IMR-90 (cell line): ENCODE data around the gene GPBAR1. TPM values are rescaled to one million over a fixed set of nuclear protein-coding genes. Genes with fewer than 3 reads are reported as not detected.

ENCODE experiments used
- ATAC-seq: fragments of 200-7000 bp; cut with Tn5 transposase; 2 replicates; pipeline ENCODE4 v1.9.1; 2020; ENCODE audit warnings: low read depth, mild to moderate bottlenecking, moderate library complexity
- BruUV-seq: library from RNA; stranded (reverse); fragments of 400-500 nt; replicated peaks from 2 replicates; lab custom pipeline; 2021; lab: Mats Ljungman, UMichigan
- CTCF ChIA-PET: fragments of 300-600 bp; formaldehyde crosslinking; extraction: SDS; loops from one replicate; lab custom pipeline; 2021; ENCODE audit warnings: antibody characterized with exemption; lab: Yijun Ruan, JAX
- POLR2A ChIA-PET: fragments of 300-600 bp; sonication (Branson Sonifier 250); formaldehyde crosslinking; loops from one replicate; lab custom pipeline; 2022; ENCODE audit warnings: antibody characterized with exemption; ENCODE audit not compliant: unreplicated experiment; lab: Charles Lee
- DNase-seq: peaks from one replicate; pipeline ENCODE4 v3.0.0; 2013
- H2AFZ ChIP-seq: replicated peaks from 2 replicates; pipeline ENCODE3; 2013; ENCODE audit warnings: low read length, mild to moderate bottlenecking; ENCODE audit not compliant: poor library complexity
- H2AK5ac ChIP-seq: 2 replicates; pipeline ENCODE4 v1.6.1; 2013; ENCODE audit warnings: low read depth, low read length, inconsistent platforms
- H2AK9ac ChIP-seq: replicated peaks from 2 replicates; pipeline ENCODE3; 2013; ENCODE audit warnings: mild to moderate bottlenecking, low read depth, low read length, moderate library complexity; ENCODE audit not compliant: poor library complexity
- H2BK120ac ChIP-seq: 2 replicates; pipeline ENCODE4 v1.6.1; 2013; ENCODE audit warnings: low read depth, low read length, inconsistent platforms
- H2BK15ac ChIP-seq: 3 replicates; pipeline ENCODE4 v1.6.1; 2013; ENCODE audit warnings: low read depth, low read length, inconsistent platforms
- H2BK20ac ChIP-seq: 2 replicates; pipeline ENCODE4 v1.6.1; 2013; ENCODE audit warnings: low read depth, mild to moderate bottlenecking, inconsistent platforms, low read length, moderate library complexity
- H2BK5ac ChIP-seq: 2 replicates; pipeline ENCODE4 v1.6.1; 2013; ENCODE audit warnings: mild to moderate bottlenecking, low read depth, low read length, inconsistent platforms; ENCODE audit not compliant: poor library complexity, severe bottlenecking
- H3K14ac ChIP-seq: replicated peaks from 2 replicates; pipeline ENCODE4 v1.6.1; 2013; ENCODE audit warnings: low read depth, low read length, inconsistent platforms
- H3K18ac ChIP-seq: 2 replicates; pipeline ENCODE4 v1.6.1; 2013; ENCODE audit warnings: low read depth, low read length, control low read depth
- H3K23ac ChIP-seq: 2 replicates; pipeline ENCODE4 v1.6.1; 2013; ENCODE audit warnings: low read depth, low read length, inconsistent platforms
- H3K27ac ChIP-seq: 2 replicates; pipeline ENCODE4 v1.5.1; 2013; ENCODE audit warnings: mild to moderate bottlenecking, control low read depth, low read length; ENCODE audit not compliant: insufficient read depth
- H3K27me3 ChIP-seq: 2 replicates; pipeline ENCODE4 v1.6.1; 2013; ENCODE audit warnings: low read length; ENCODE audit not compliant: control insufficient read depth, insufficient read depth
- H3K36me3 ChIP-seq: 2 replicates; pipeline ENCODE4 v1.6.1; 2013; ENCODE audit warnings: low read length, mixed read lengths; ENCODE audit not compliant: control insufficient read depth, insufficient read depth
- H3K4ac ChIP-seq: 2 replicates; pipeline ENCODE4 v1.6.1; 2013; ENCODE audit warnings: low read depth, low read length, inconsistent platforms
- H3K4me1 ChIP-seq: 2 replicates; pipeline ENCODE4 v1.6.1; 2013; ENCODE audit warnings: low read length, mixed read lengths; ENCODE audit not compliant: control insufficient read depth, insufficient read depth
- H3K4me2 ChIP-seq: 2 replicates; pipeline ENCODE4 v1.6.1; 2013; ENCODE audit warnings: low read depth, mild to moderate bottlenecking, control low read depth, low read length, moderate library complexity
- H3K4me3 ChIP-seq: 2 replicates; pipeline ENCODE4 v1.5.1; 2013; ENCODE audit warnings: low read depth, mild to moderate bottlenecking, control low read depth, low read length, moderate library complexity; ENCODE audit not compliant: insufficient read depth
- H3K56ac ChIP-seq: 2 replicates; pipeline ENCODE4 v1.6.1; 2013; ENCODE audit warnings: low read length, inconsistent platforms; ENCODE audit not compliant: insufficient read depth; ENCODE audit errors: extremely low read depth
- H3K79me1 ChIP-seq, 2 experiments: 2 replicates each; pipeline ENCODE4 v1.6.1; 2013; ENCODE audit warnings: low read length in 2 of 2, inconsistent platforms in 1 of 2, low read depth in 1 of 2
- H3K9ac ChIP-seq: 2 replicates; pipeline ENCODE4 v1.6.1; 2013; ENCODE audit warnings: low read depth, low read length, control low read depth
- H3K9me1 ChIP-seq: 2 replicates; pipeline ENCODE4 v1.6.1; 2013; ENCODE audit warnings: low read length, inconsistent platforms; ENCODE audit not compliant: insufficient read depth
- H3K9me3 ChIP-seq: 2 replicates; pipeline ENCODE4 v1.6.1; 2013; ENCODE audit warnings: low read length; ENCODE audit not compliant: control insufficient read depth, insufficient read depth
- H4K20me1 ChIP-seq: 2 replicates; pipeline ENCODE4 v1.6.1; 2013; ENCODE audit warnings: low read length, inconsistent platforms; ENCODE audit not compliant: insufficient read depth
- H4K5ac ChIP-seq: 2 replicates; pipeline ENCODE4 v1.6.1; 2013; ENCODE audit warnings: mild to moderate bottlenecking, low read depth, low read length, control low read depth
- H4K8ac ChIP-seq, 2 experiments: 2 replicates each; pipeline ENCODE4 v1.6.1; 2013; ENCODE audit warnings: low read depth in 2 of 2, low read length in 2 of 2, control low read depth in 1 of 2, inconsistent platforms in 1 of 2
- H4K91ac ChIP-seq: 2 replicates; pipeline ENCODE4 v1.6.1; 2013; ENCODE audit warnings: low read depth, low read length, inconsistent platforms; ENCODE audit not compliant: insufficient read depth
- CTCF ChIP-seq: conservative IDR thresholded peaks from 2 replicates; pipeline ENCODE4 v1.5.1; 2012; ENCODE audit warnings: mild to moderate bottlenecking, low read depth, low read length, improper control_type of control experiment
- MAZ ChIP-seq: IDR thresholded peaks from 2 replicates; pipeline ENCODE4 v1.6.1; 2012; ENCODE audit warnings: low read depth, mild to moderate bottlenecking, low read length, improper control_type of control experiment, moderate library complexity, borderline replicate concordance
- NFE2L2 ChIP-seq: fragments of 150-350 bp; IDR thresholded peaks from 2 replicates; pipeline ENCODE4 v1.6.1; 2016; ENCODE audit warnings: low read depth, mild to moderate bottlenecking, low read length
- RAD21 ChIP-seq: IDR thresholded peaks from 2 replicates; pipeline ENCODE4 v1.6.1; 2012; ENCODE audit warnings: low read length, improper control_type of control experiment
- RCOR1 ChIP-seq: IDR thresholded peaks from 2 replicates; pipeline ENCODE4 v1.6.1; 2012; ENCODE audit warnings: mild to moderate bottlenecking, low read length, improper control_type of control experiment; ENCODE audit not compliant: insufficient replicate concordance
- SMC3 ChIP-seq: fragments of 150-350 bp; IDR thresholded peaks from 2 replicates; pipeline ENCODE4 v1.6.1; 2016; ENCODE audit warnings: low read depth, mild to moderate bottlenecking, antibody characterized with exemption, low read length, moderate library complexity
- WGBS, 2 experiments: methylation state at CpG; one replicate each; pipeline versions ENCODE4 v1.1.5 to v1.1.7; 2013; ENCODE audit warnings: missing lambda C conversion rate in 2 of 2; ENCODE audit not compliant: insufficient read length in 1 of 2; ENCODE audit errors: extremely low coverage in 2 of 2; 5-methylcytosine and 5-hydroxymethylcytosine counted together
- dilution Hi-C: fragments of 300-500 bp; cut with HindIII; formaldehyde crosslinking; loops from one replicate; pipeline ENCODE4 v1.14.3; 2018; ENCODE audit warnings: low sequenced_read_pairs; ENCODE audit not compliant: unreplicated experiment
- in situ Hi-C: fragments of 300-500 bp; cut with MboI; formaldehyde crosslinking; loops from 3 replicates; pipeline ENCODE4 v1.14.3; 2019; ENCODE audit warnings: low sequenced_read_pairs, inconsistent platforms, mixed read lengths
- intact Hi-C: fragments of 100-400 bp; cut with micrococcal nuclease; formaldehyde crosslinking; loops from 2 replicates; pipeline ENCODE4 v1.10.0; 2022
- polyA plus RNA-seq, 3 experiments: library from polyadenylated mRNA; depleted of rRNA; stranded (reverse); fragments of >200 nt; gene quantifications; 2 replicates each; pipeline ENCODE4 v1.2.3, GENCODE V29; 2012; ENCODE audit warnings: low replicate concordance in 1 of 3
- total RNA-seq: library from RNA; depleted of rRNA; stranded (reverse); fragments of >200 nt; gene quantifications from 2 replicates; pipeline ENCODE4 v1.2.3, GENCODE V29; 2012

GPBAR1 gene
- total and polyA plus RNA-seq, 2 of the 4 experiments (the other 2 are of a cell fraction) = under 0.01 to 0.21 TPM

- Histone ChIP-seq H2BK5ac (no peak overlapping the region), H3K36me3 (no peaks in the 10 kb centered on the region), H2AFZ (peak overlapping the region; percentile 91), H3K56ac (no peak overlapping the region), H3K9ac (no peak overlapping the region), H3K4me3 (no peak overlapping the region), H3K14ac (no peak overlapping the region), H2AK5ac (no peak overlapping the region), H3K27me3 (no peaks in the 10 kb centered on the region), H4K8ac (peak overlapping the region in 1 of 2 experiments; percentile 74; a peak in 1 of 4 replicates), H2BK120ac (no peak overlapping the region), H3K4ac (no peak overlapping the region), H3K18ac (no peak overlapping the region), H4K20me1 (no peaks in the 10 kb centered on the region), H4K91ac (no peak overlapping the region), H3K27ac (no peak overlapping the region), H4K5ac (no peak overlapping the region), H2AK9ac (peak overlapping the region; percentile 7), H3K4me1 (peaks cover 4% of the 10 kb centered on the region; the same call in 1 of the 2 replicates), H3K23ac (no peak overlapping the region), H3K9me1 (peaks cover 5% of the 10 kb centered on the region), H2BK15ac (no peak overlapping the region), H3K79me1 (no peaks in the 10 kb centered on the region), H3K9me3 (no peaks in the 10 kb centered on the region), H3K4me2 (no peak overlapping the region), H2BK20ac (no peak overlapping the region)
- ChIA-PET POLR2A (no interaction called here), CTCF (interaction anchor here (0.7 to 1.0 kb wide), 2 partner anchors 14 to 57 kb away, joined by 3 read pairs; no protein-coding TSS in a partner anchor)
- BruUV-seq = no TSS peak
- DNase-seq = peak; percentile 82
- ATAC-seq = peak; percentile 93
- 0% methylated on average over 2 of the region's 9 CpGs; no CpG with 5 or more reads in 1 of the 2 experiments for WGBS, 2 experiments
- in situ Hi-C loops = loop anchor here (10.0 kb wide), 1 partner anchor 164 kb away; no protein-coding TSS in a partner anchor
- dilution Hi-C loops = no loop called here
- TF ChIP-seq MAZ (0 out of 2 replicates have a peak, but pooled peaks have one; percentile 1), CTCF (peak; percentile 93), SMC3 (peak; percentile 86), RAD21 (peak; percentile 96), NFE2L2 (no peak), RCOR1 (no peak)
- intact Hi-C loops = loop anchor here (1.0 kb wide), 3 partner anchors 55 to 165 kb away; partner anchors contain the start of gene CATIP
Observed at GRCh38 chr2:218301176-218301819, 40.5 kb downstream of the GPBAR1 start.
